PFSK-1 (cell line): ENCODE data around the gene PID1.

Experiments
- FOXP2 ChIP-seq: optimal IDR thresholded peaks from 2 replicates; pipeline ENCODE3; 2011; ENCODE audit warnings: borderline replicate concordance, control low read depth, inconsistent platforms; ENCODE audit not compliant: insufficient read depth; ENCODE audit errors: extremely low read length, extremely low read depth
- POLR2AphosphoS5 ChIP-seq: IDR thresholded peaks from 2 replicates; pipeline ENCODE4 v1.6.1; 2012; ENCODE audit warnings: low read depth, mild to moderate bottlenecking, control low read depth, low read length, moderate library complexity
- SIN3A ChIP-seq: IDR thresholded peaks from 2 replicates; pipeline ENCODE4 v1.6.1; 2012; ENCODE audit warnings: mild to moderate bottlenecking, low read length, moderate library complexity, borderline replicate concordance; ENCODE audit not compliant: insufficient read depth
- TAF1 ChIP-seq: IDR thresholded peaks from 2 replicates; pipeline ENCODE4 v1.6.1; 2012; ENCODE audit warnings: low read length, control low read depth, borderline replicate concordance; ENCODE audit not compliant: insufficient read depth
- TF ChIP-seq, protein P1 (sequence below), 2 experiments: IDR thresholded peaks; 2 replicates each; pipeline versions ENCODE4 v1.6.1 to v1.8.0; 2011 to 2012; ENCODE audit warnings: low read depth in 2 of 2, low read length in 2 of 2, control low read depth in 1 of 2, inconsistent platforms in 1 of 2, mild to moderate bottlenecking in 1 of 2, moderate library complexity in 1 of 2; ENCODE audit not compliant: insufficient read depth in 1 of 2

The PID1 gene

DNA sequence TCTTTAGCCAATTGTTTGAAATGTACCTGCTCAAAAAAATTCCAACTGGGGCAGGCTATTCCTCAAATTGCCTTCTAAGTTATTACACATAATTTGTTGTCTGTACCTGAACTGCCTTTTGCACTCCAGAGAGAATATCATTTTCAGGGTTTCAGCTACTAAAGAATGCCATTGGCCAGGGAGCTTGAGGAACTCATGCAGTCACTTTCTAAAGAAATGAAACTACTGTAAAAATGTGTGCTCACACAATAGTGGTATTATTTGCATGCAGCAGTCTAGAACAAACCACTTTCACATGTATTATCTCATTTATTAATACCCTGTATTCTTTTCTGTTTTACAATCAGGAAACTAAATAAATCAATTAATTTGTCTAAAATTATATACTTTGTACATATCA is 152.2 kb downstream of the PID1 start:
- no peak for TF ChIP-seq POLR2AphosphoS5
- no peak for TF ChIP-seq SIN3A
- TF ChIP-seq, protein P1, sequence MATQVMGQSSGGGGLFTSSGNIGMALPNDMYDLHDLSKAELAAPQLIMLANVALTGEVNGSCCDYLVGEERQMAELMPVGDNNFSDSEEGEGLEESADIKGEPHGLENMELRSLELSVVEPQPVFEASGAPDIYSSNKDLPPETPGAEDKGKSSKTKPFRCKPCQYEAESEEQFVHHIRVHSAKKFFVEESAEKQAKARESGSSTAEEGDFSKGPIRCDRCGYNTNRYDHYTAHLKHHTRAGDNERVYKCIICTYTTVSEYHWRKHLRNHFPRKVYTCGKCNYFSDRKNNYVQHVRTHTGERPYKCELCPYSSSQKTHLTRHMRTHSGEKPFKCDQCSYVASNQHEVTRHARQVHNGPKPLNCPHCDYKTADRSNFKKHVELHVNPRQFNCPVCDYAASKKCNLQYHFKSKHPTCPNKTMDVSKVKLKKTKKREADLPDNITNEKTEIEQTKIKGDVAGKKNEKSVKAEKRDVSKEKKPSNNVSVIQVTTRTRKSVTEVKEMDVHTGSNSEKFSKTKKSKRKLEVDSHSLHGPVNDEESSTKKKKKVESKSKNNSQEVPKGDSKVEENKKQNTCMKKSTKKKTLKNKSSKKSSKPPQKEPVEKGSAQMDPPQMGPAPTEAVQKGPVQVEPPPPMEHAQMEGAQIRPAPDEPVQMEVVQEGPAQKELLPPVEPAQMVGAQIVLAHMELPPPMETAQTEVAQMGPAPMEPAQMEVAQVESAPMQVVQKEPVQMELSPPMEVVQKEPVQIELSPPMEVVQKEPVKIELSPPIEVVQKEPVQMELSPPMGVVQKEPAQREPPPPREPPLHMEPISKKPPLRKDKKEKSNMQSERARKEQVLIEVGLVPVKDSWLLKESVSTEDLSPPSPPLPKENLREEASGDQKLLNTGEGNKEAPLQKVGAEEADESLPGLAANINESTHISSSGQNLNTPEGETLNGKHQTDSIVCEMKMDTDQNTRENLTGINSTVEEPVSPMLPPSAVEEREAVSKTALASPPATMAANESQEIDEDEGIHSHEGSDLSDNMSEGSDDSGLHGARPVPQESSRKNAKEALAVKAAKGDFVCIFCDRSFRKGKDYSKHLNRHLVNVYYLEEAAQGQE (IDR thresholded peaks at IDR 0.05; ENCODE audit: insufficient read depth in 1 of 2, low read depth in 2 of 2, low read length in 2 of 2): no peak
- no peak for TF ChIP-seq FOXP2
- no peak for TF ChIP-seq TAF1

DNA sequence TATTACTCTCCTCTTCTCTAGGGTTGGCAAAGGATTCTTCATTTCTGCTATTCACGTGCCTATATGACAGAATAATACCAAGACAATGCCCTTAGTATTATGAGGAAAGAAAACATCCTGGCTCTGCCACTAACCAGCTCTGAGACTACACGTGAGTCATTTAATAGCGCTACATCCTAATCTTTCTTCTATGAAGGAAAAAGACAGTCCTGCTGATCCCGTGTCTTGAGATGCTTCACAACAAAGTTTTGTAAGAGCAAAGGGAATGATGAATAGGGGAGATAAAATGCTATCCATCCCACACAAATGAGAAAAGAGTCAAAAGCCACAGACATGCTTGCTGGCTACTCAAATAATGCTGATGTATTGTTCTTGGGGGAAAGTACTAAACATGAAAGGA is 152.8 kb downstream of the PID1 start:
- TF ChIP-seq, protein P1 (IDR thresholded peaks at IDR 0.05; ENCODE audit: insufficient read depth in 1 of 2, low read depth in 2 of 2, low read length in 2 of 2): no peak
- TF ChIP-seq SIN3A: no peak
- no peak for TF ChIP-seq FOXP2
- no peak for TF ChIP-seq POLR2AphosphoS5
- no peak for TF ChIP-seq TAF1

DNA sequence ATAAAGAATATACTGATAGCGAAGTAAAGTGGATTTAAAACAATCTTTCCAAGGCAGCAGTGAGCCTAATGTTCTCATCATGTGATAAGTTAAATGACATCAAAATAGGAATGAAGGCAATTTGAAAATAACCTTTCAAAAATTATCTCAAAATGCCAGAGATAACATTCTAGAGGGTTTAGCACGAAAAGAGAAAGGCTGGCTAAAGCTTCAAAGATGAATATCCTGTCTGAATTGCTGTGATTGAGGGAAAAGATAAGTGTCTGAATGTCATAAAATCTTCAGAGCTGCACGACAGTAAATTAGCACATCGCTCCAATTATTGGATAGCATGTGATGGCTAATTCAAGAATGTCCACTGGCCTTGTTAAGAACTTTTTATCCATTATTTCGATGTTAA is 159.3 kb downstream of the PID1 start:
- TF ChIP-seq SIN3A: no peak
- TF ChIP-seq, protein P1 (IDR thresholded peaks at IDR 0.05; ENCODE audit: insufficient read depth in 1 of 2, low read depth in 2 of 2, low read length in 2 of 2): no peak
- no peak for TF ChIP-seq FOXP2
- TF ChIP-seq TAF1: no peak
- TF ChIP-seq POLR2AphosphoS5: no peak

DNA sequence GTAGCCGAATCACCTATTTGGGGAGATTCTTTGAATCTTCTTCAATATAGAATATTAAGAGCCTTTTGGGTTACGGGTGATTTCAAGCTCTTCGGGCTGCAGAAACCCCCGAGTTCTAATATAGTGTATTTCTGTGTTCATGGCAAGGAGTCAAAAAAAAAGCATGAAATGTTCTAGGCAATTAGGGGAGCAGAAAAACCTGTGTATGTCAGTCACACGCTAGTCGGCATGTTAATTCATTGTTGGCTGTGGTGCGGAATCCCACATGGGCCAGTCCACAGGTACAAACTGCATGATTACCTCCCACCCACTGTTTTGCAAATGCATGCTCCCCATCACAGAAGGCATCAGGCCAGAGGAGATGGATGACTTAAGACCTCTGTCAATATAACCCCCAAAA is 161.9 kb downstream of the PID1 start:
- TF ChIP-seq TAF1 (no peak), SIN3A (no peak), POLR2AphosphoS5 (no peak), FOXP2 (no peak)
- TF ChIP-seq, protein P1 (IDR thresholded peaks at IDR 0.05; ENCODE audit: insufficient read depth in 1 of 2, low read depth in 2 of 2, low read length in 2 of 2): no peak

DNA sequence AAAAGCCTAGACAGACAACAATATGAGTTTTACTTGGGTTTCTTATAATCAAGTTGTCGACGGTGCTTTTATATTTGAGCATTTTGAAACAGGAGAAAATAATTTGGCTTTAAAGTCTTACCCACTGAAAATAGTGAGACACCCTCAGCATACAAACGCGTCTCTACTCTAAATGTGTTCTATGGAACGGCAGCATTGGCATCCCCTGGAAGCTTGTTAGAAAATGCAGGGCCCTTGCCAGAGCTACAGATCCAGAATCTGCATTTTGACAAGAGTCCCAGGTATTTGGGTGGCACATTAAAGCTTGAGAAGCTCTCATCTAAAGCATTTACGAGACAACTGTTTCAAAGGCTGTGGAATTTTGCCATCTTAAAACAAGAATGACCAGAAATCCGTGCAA is 163.5 kb downstream of the PID1 start:
- TF ChIP-seq SIN3A (no peak), TAF1 (no peak), POLR2AphosphoS5 (no peak), FOXP2 (no peak)
- TF ChIP-seq, protein P1 (IDR thresholded peaks at IDR 0.05; ENCODE audit: insufficient read depth in 1 of 2, low read depth in 2 of 2, low read length in 2 of 2): no peak
